Epithelial cell of esophagus (primary cell): ENCODE results near the gene NSF.

Experiments used
- DNase-seq: peaks from one replicate; pipeline ENCODE4 v3.0.0; 2010; ENCODE audit warnings: low read depth
- H3K4me3 ChIP-seq: 2 replicates; pipeline ENCODE4 v1.5.1; 2011; ENCODE audit warnings: mild to moderate bottlenecking, low read length, control low read depth
- CTCF ChIP-seq: IDR thresholded peaks from 2 replicates; pipeline ENCODE4 v1.5.1; 2011; ENCODE audit warnings: low read depth, mild to moderate bottlenecking, low read length, control low read depth, inconsistent platforms; ENCODE audit not compliant: insufficient read depth; ENCODE audit errors: missing control alignments

The NSF gene

GRCh38 chr17:46737326-46737725 lies 146.9 kb downstream of the NSF start:
- DNase-seq, result no peak
- no peak for TF ChIP-seq CTCF
- no peak overlapping the region for H3K4me3 ChIP-seq

DNA sequence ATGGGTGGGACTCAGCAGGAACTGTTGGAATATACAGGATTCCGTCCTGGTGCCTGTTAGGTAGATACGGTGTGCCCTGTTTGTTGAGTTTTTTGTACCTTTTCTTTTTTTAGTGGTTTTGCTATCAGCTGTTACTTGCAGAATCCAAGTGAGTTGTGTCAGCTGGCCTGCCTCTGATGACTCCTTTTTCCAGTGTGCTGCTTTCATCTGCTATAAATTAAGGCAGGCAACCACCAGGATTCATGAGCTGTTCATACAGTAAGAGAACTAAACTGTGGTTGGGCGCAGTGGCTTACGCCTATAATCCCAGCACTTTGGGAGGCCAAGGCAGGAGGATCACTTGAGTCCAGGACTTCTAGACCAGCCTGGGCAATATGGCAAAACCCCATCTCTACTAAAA lies 148.1 kb downstream of the NSF start:
- TF ChIP-seq CTCF, result no peak
- no peak for DNase-seq

GRCh38 chr17:46739982-46740381 lies 149.5 kb downstream of the NSF start:
- no peak for DNase-seq

More for the DNA sequence above, 148.1 kb downstream of the NSF start:
- no peak overlapping the region for H3K4me3 ChIP-seq

GRCh38 chr17:46741122-46741730 lies 150.8 kb downstream of the NSF start:
- no peak for TF ChIP-seq CTCF
- no peak for DNase-seq
- H3K4me3 ChIP-seq, result no peak overlapping the region

More at GRCh38 chr17:46739982-46740381, 149.5 kb downstream of the NSF start:
- TF ChIP-seq CTCF, result no peak
- no peak overlapping the region for H3K4me3 ChIP-seq

DNA sequence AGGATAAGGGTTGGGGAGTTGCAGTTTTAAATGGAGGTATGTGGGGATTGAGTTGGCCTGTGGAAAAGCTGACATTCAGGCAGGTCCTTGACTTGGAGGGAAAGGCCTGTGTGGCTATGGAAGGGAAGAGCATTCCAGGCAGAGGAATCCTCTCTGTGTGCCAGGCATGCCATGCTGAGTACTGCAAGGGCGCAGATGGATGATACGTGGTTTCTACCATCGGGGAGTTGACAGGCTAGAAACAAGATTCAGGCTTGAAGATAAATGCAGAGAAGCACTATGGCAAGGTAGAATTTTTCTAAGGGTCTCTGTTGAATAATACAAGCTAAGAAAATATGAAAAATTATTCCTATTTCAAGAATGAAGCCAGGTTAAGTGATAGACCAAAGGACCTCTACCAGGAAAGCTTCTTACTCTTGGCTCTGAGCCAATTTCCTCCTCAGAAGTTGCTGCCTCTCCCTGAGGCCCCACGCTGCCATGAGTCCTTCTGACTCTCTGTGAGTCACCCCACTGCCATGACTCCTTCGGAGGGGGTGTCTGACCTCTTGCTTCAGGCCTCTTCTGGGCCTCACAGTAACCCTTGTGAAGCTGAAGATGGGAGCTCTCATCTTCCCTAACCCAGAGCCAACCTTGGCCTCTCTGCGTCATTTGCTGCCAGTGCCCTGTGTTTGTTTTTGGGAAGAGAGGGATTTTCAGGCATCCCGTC lies 152.2 kb downstream of the NSF start:
- H3K4me3 ChIP-seq, result no peak overlapping the region
- peak; percentile 97 for DNase-seq
- no peak for TF ChIP-seq CTCF

DNA sequence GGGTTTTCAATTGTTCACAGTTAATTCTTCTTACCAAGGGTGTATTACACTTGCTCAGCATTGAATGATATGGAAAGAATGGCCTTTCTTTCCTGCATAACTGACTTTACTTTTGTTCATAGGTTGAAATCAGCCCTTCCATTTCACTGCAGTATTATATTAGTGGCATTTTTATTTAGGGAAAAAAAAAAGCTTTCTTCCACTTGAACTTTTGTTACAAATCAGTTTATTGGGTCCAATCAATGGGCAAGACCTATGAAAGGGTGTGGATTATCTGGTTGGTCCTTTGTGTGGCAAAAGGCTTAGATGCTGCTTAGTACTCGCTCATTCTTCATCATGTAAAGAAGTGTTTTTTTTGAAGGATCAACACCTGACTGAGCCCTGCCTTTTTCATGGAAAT lies 154.0 kb downstream of the NSF start:
- DNase-seq, result no peak
- H3K4me3 ChIP-seq, result no peak overlapping the region
- TF ChIP-seq CTCF, result no peak

- DNase-seq, result no peak
- H3K4me3 ChIP-seq, result no peak overlapping the region
- no peak for TF ChIP-seq CTCF
Measured at GRCh38 chr17:46745376-46745775, 154.9 kb downstream of the NSF start.
